ENCODE measurements around the gene E2F6.

DNA sequence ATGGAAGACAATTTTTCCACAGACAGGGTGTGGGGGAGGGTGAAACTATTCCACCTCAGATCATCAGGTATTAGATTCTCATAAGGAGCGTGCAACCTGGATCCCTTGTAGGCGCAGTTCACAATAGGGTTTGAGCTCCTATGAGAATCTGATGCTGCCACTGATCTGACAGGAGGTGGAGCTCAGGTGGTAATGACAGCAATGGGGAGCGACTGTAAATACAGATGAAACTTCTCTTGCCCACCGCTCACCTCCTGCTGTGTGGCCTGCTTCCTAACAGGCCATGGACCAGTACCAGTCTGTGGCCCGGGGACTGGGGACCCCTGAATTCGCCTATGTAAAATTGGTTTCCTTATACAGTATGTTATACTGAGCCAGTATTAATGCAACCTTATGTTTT is 27.3 kb upstream of the E2F6 start:
- TF ChIP-seq POLR2AphosphoS5 (IDR thresholded peaks at IDR 0.05), result no peak
- TF ChIP-seq, protein P1, sequence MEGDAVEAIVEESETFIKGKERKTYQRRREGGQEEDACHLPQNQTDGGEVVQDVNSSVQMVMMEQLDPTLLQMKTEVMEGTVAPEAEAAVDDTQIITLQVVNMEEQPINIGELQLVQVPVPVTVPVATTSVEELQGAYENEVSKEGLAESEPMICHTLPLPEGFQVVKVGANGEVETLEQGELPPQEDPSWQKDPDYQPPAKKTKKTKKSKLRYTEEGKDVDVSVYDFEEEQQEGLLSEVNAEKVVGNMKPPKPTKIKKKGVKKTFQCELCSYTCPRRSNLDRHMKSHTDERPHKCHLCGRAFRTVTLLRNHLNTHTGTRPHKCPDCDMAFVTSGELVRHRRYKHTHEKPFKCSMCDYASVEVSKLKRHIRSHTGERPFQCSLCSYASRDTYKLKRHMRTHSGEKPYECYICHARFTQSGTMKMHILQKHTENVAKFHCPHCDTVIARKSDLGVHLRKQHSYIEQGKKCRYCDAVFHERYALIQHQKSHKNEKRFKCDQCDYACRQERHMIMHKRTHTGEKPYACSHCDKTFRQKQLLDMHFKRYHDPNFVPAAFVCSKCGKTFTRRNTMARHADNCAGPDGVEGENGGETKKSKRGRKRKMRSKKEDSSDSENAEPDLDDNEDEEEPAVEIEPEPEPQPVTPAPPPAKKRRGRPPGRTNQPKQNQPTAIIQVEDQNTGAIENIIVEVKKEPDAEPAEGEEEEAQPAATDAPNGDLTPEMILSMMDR (IDR thresholded peaks at IDR 0.05; ENCODE audit: poor library complexity, severe bottlenecking), result no peak
- TF ChIP-seq TAF1 (IDR thresholded peaks at IDR 0.05; ENCODE audit: low read depth), result no peak
- no peak for TF ChIP-seq REST (IDR thresholded peaks at IDR 0.05; ENCODE audit: borderline replicate concordance)
- no peak for TF ChIP-seq EZH2 (IDR thresholded peaks at IDR 0.05; ENCODE audit: borderline replicate concordance, insufficient read depth, low read length, poor library complexity, severe bottlenecking)

All from neural cell (in vitro differentiated cells).